ENCODE data around the gene PNPLA5. TPM values are rescaled to one million over a fixed set of nuclear protein-coding genes. Genes with fewer than 3 reads are reported as not detected.
A peak's percentile ranks its signal among the peaks of the same experiment; 100 is the strongest.

PNPLA5 gene
- total RNA-seq, 4 donors from 2014 or later: 2.5 to 13.5 (median 4.7) TPM

- WGBS: 90% methylated on average over 11 of the region's 13 CpGs
- TF ChIP-seq POLR2AphosphoS5 (IDR thresholded peaks at IDR 0.05): no peak
- no peak for TF ChIP-seq EP300 (IDR thresholded peaks at IDR 0.05)
- no peak for TF ChIP-seq POLR2A (IDR thresholded peaks at IDR 0.05)
- no peak for TF ChIP-seq CTCF (IDR thresholded peaks at IDR 0.05)
- Histone ChIP-seq H3K27me3 (peaks cover 28% of the 10 kb centered on the region), H3K9me3 (no peaks in the 10 kb centered on the region), H3K27ac (no peak overlapping the region), H3K4me1 (no peaks in the 10 kb centered on the region), H3K36me3 (no peaks in the 10 kb centered on the region), H3K4me3 (no peak overlapping the region)
- no peak for DNase-seq (ENCODE audit: low spot score in 2 of 2)
Measured at GRCh38 chr22:43835736-43836135, 56.1 kb downstream of the PNPLA5 start.

- H3K4me3 ChIP-seq: no peak overlapping the region
- H3K36me3 ChIP-seq: no peaks in the 10 kb centered on the region
- H3K27ac ChIP-seq: no peak overlapping the region
- no peaks in the 10 kb centered on the region for H3K4me1 ChIP-seq
- no peak for DNase-seq (ENCODE audit: low spot score in 2 of 2)
- peaks cover 33% of the 10 kb centered on the region for H3K27me3 ChIP-seq
- H3K9me3 ChIP-seq: no peaks in the 10 kb centered on the region
- TF ChIP-seq CTCF (IDR thresholded peaks at IDR 0.05) (no peak), POLR2A (IDR thresholded peaks at IDR 0.05) (no peak), POLR2AphosphoS5 (IDR thresholded peaks at IDR 0.05) (no peak), EP300 (IDR thresholded peaks at IDR 0.05) (no peak)
- 87% methylated on average over 12 of the region's 12 CpGs for WGBS
Measured at GRCh38 chr22:43835166-43835565, 56.6 kb downstream of the PNPLA5 start.

- peaks cover 34% of the 10 kb centered on the region for H3K27me3 ChIP-seq
Measured at GRCh38 chr22:43833286-43834240, 58.2 kb downstream of the PNPLA5 start.

GRCh38 chr22:43832393-43833265 is 59.2 kb downstream of the PNPLA5 start:
- H3K4me1 ChIP-seq: peaks cover 6% of the 10 kb centered on the region
- no peaks in the 10 kb centered on the region for H3K9me3 ChIP-seq
- peak in 1 of 2 donors; percentile 53 for DNase-seq (ENCODE audit: low spot score in 2 of 2)
- TF ChIP-seq CTCF (IDR thresholded peaks at IDR 0.05) (no peak), POLR2AphosphoS5 (IDR thresholded peaks at IDR 0.05) (no peak), POLR2A (IDR thresholded peaks at IDR 0.05) (no peak), EP300 (IDR thresholded peaks at IDR 0.05) (no peak)
- no peak overlapping the region for H3K4me3 ChIP-seq
- H3K27me3 ChIP-seq: peaks cover 34% of the 10 kb centered on the region
- no peaks in the 10 kb centered on the region for H3K36me3 ChIP-seq
- H3K27ac ChIP-seq: no peak overlapping the region
- WGBS: 92% methylated on average over 12 of the region's 18 CpGs

More at GRCh38 chr22:43833286-43834240, 58.2 kb downstream of the PNPLA5 start:
- H3K27ac ChIP-seq: no peak overlapping the region
- peak in 1 of 2 donors; percentile 60 for DNase-seq (ENCODE audit: low spot score in 2 of 2)
- H3K4me1 ChIP-seq: peaks cover 6% of the 10 kb centered on the region
- H3K4me3 ChIP-seq: no peak overlapping the region
- H3K36me3 ChIP-seq: no peaks in the 10 kb centered on the region
- 89% methylated on average over 27 of the region's 36 CpGs for WGBS
- TF ChIP-seq POLR2A (IDR thresholded peaks at IDR 0.05) (no peak), POLR2AphosphoS5 (IDR thresholded peaks at IDR 0.05) (no peak), CTCF (IDR thresholded peaks at IDR 0.05) (no peak), EP300 (IDR thresholded peaks at IDR 0.05) (no peak)
- H3K9me3 ChIP-seq: no peaks in the 10 kb centered on the region
